Effector CD4-positive, alpha-beta T cell (primary cell): ENCODE results near the gene MESP1. TPM values are rescaled to one million over a fixed set of nuclear protein-coding genes. Genes with fewer than 3 reads are reported as not detected.
"Not testable (repeated sequence)": the region's sequence is repeated elsewhere in the genome, so short reads cannot be mapped to it uniquely, and the experiment has no call there.

Experiments used
- DNase-seq: peaks from one replicate; pipeline ENCODE4 v3.0.0-alpha.2; 2020
- total RNA-seq: gene quantifications from one replicate; lab custom pipeline; 2026; lab: John Stamatoyannopoulos, UW

MESP1 gene
- not detected for total RNA-seq

- peak; percentile 78 for DNase-seq
Observed at GRCh38 chr15:89750560-89751542, at the start of gene MESP1. TSS of gene MESP1 (minus strand) at chr15:89751249. CDS start at chr15:89751231, 18 bp downstream.

DNA sequence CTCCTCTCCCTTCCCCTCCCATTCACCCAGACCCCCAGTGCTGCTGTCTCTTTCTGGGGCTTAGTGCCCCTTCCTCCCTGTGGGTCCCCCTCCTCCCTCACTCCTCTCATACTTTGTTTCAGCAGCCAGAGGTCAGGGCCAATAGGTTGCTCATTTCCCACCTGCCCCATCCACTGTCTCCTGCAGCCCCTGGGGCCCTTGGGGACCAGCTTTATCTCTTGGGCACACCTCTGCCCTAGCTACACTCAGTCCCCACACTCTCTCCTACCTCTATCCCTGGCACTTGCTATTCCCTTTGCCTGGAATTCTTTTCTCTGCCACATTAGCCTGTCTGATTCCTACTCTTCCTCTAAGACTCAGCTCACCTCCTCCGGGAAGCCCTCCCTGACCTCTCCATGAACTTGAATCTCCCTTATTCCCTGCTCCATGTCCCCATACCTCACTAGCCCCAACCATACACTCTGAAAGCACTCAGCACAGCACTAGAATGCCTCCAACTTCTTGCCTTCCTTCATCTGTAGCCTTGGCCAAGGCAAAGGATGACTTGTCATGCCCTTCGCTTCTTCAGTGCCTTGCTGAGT is 49.0 kb upstream of the MESP1 start:
- no peak for DNase-seq

DNA sequence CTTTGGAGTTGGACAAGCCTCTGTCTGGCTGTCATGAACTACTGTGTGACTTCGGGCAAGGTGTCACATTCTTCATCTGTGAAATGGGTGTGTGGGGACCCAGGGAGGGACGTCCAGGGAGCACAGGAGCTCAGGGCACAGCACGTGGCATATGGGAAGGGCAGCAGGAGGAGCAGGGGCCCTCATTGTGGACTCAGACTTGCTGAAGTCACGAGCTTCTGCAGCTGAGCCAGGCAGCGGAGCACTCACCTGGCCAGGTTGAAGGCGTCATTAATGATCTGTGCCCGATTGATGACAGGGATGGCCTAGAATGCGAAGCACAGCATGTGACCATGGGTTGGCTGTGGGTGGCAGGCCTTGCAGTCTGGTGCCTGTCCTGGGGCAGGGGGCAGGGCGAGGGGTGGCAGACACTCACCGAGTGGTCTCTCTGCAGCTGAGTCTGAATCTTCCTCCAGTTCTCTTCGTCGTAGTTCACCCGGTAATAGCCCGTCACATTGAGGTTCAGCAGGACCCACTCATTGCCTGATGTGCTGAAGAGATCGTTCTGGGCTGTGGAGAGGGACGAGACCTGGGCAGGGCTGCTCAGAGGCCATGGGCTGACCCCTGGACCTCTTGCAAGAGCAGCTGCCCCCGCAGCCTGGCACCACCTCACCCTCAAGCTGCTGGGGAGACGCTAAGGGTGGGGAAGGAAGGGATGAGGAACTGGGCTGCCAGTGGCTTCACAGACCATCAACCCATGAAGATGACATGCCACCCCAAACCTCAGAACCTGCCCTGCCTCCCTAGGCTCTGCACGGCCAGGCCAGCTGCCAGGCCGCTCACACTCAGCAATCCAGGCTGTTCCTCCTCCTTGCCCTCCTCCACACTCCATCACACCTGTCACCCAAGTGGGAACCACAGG is 48.2 kb upstream of the MESP1 start:
- no peak for DNase-seq

- DNase-seq: no peak
Observed at GRCh38 chr15:89797678-89798201, 46.7 kb upstream of the MESP1 start.

- DNase-seq: no peak
Observed at GRCh38 chr15:89795996-89796395, 44.9 kb upstream of the MESP1 start.

GRCh38 chr15:89794627-89795241 is 43.7 kb upstream of the MESP1 start:
- no peak for DNase-seq

DNA sequence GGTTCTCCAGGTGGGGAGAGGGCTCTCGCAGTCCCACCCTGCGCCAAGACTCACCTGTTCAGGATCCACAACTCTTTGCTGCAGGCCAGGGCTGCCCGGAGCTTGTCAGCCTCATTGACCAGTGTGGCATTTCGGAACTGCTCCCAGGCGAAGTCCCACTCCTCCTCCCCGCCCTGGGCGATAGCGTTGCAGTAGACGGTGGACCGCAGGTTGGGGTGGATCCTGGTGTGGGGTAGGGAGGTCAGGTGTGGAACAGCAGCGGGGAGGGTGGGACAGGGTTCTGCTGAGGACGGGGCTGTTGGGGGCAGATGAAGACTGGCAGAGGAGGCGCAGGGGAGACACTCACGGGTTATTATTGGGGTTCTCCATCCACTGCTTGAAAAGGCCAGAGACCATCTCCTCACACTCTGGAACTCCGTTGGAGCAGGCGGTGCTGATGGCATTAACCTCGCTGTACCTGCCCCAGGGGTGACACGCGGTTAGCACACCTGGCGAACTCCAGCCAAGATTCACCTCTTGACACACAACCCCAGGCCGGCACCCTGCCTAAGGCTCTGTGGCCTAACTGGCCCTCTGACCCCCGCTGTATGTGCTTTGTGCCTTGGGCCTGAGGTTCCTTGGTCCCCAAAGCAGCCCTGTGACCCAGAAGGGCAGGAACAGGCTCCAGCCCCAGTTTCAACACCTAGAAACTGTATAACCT is 41.2 kb upstream of the MESP1 start:
- DNase-seq: no peak

DNA sequence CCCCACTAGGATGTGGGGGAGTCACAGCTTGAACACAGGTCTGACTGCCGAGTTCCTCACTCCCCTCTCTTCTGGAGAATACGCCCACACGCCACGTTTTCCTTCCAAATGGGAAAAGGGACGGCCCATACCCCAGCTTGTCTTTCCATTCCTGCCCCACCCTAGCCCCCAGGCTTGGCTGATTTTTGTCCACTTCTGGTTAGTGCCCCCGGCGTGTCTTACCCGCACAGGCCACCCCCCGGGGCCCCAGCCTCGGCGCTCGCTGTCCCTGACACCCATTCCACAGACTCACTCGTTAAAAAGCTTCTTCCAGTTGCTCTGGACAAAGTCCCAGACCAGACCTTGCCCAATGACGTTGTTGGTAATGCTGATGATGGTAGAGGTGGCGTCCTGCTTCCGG is 39.6 kb upstream of the MESP1 start:
- DNase-seq: no peak

DNA sequence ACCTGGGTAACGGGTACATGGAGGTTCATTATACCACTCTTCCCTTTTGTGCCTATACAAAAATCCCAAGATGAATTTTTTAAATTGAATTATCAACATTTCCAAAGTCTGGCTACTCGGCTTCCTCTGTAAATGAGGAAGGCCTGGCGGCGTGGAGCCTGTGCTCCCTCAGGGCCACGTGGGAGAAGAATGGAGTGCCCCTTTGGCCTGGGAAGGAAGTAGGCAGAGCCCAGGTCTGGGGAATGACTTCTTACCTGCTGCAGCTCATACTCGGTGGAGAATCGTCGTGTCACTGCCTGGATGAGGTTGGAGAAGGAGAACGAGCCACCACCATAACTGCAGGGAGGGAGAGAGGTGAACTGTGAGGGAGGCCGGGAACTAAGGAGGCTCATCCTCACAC is 39.2 kb upstream of the MESP1 start:
- DNase-seq: no peak

- not testable (repeated sequence) for DNase-seq
Observed at GRCh38 chr15:89788585-89788984, 37.5 kb upstream of the MESP1 start.

DNA sequence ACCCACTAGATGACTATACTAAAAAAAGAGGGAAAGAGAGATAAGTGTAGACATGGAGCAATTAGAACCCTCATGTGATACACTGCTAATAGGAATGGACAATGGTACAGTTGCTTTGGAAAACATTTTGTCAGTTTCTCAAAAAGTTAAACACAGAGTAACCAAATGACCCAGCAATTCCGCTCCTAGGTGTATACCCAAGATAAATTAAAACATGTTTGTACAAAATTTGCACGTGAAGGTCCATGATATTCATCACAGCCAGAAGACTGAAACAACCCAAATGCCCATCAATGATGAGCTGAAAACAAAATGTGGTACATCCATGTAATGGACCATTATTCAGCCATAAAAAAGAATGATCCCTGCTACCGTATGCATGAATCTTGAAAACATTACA is 36.9 kb upstream of the MESP1 start:
- no peak for DNase-seq

- no peak for DNase-seq
Observed at GRCh38 chr15:89785774-89786140, 34.7 kb upstream of the MESP1 start.

DNA sequence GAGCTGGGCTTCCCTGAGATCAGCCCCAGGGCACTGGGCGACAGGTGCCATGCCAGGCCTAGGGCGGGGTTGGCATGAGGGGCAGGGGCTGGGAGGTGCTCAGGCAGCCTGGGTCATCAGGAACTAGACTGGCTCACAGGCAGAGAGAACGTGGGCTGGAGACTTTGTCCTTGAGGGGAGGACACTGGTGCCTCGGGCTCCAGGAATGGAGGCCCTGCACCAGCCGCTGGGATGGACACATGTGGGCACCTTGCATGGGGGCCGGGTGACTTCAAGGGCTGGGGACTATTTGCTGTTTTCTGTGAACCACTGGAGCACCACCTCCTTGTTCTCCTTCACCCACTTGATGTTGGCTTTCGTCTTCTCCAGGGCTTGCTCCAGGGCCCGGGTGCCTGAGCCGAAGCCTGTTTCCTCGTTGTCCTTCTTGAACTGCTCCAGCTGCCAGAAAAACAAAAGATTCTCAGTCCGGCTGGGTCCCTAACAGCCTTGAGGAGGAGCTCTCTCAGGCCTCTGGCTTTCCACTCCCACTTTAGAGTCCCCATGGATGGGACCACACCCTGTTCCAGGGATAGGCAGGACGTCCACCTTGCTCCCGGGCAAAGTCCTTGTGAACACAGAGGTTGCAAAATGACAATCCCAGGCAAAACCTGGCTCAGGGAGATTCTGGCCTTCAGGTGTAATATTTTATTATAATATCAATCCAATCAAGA is 34.2 kb upstream of the MESP1 start:
- DNase-seq: no peak

GRCh38 chr15:89784686-89784960 is 33.6 kb upstream of the MESP1 start:
- DNase-seq: no peak

- DNase-seq: no peak
Observed at GRCh38 chr15:89783861-89784685, 33.0 kb upstream of the MESP1 start.

GRCh38 chr15:89783111-89783860 is 32.2 kb upstream of the MESP1 start:
- no peak for DNase-seq

DNA sequence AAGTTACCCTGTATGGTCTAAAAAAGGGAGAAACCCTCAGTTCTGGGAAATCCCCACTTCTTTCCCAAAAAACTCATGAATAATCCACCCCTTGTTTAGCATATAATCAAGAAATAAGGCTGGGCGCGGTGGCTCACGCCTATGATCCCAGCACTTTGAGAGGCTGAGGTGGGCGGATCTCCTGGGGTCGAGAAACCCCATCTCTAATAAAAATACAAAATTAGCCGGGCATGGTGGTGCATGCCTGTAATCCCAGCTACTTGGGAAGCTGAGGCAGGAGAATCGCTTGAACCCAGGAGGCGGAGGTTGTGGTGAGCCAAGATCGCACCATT is 31.5 kb upstream of the MESP1 start:
- DNase-seq: not testable (repeated sequence)

- no peak for DNase-seq
Observed at GRCh38 chr15:89781891-89782618, 31.0 kb upstream of the MESP1 start.

GRCh38 chr15:89781055-89781454 is 30.0 kb upstream of the MESP1 start:
- DNase-seq: no peak
